ENCODE measurements around the gene NRXN3. TPM values are rescaled to one million over a fixed set of nuclear protein-coding genes. Genes with fewer than 3 reads are reported as not detected.

The NRXN3 gene
- total RNA-seq, 1 donor from 2014 or later, result 4.1 TPM

- intact Hi-C loops (cut with DNase I), result no loop called here
- DNase-seq (ENCODE audit: low spot score), result no peak
These were observed 1538.5 kb downstream of the NRXN3 start for GRCh38 chr14:79708426-79709388.

- intact Hi-C loops (cut with DNase I), result no loop called here
- no peak for DNase-seq (ENCODE audit: low spot score)
These were observed 1539.4 kb downstream of the NRXN3 start for GRCh38 chr14:79709573-79709972.

GRCh38 chr14:79712302-79712950 is 1542.3 kb downstream of the NRXN3 start:
- intact Hi-C loops (cut with DNase I), result no loop called here

GRCh38 chr14:79721399-79722084 is 1551.4 kb downstream of the NRXN3 start:
- intact Hi-C loops (cut with DNase I), result no loop called here
- DNase-seq (ENCODE audit: low spot score), result no peak

More at GRCh38 chr14:79712302-79712950, 1542.3 kb downstream of the NRXN3 start:
- no peak for DNase-seq (ENCODE audit: low spot score)

- no peak for DNase-seq (ENCODE audit: low spot score)
- intact Hi-C loops (cut with DNase I), result no loop called here
These were observed 1555.0 kb downstream of the NRXN3 start for GRCh38 chr14:79724934-79725717.

GRCh38 chr14:79727900-79728299 is 1557.7 kb downstream of the NRXN3 start:
- no peak for DNase-seq (ENCODE audit: low spot score)
- intact Hi-C loops (cut with DNase I), result no loop called here

- intact Hi-C loops (cut with DNase I), result no loop called here
- no peak for DNase-seq (ENCODE audit: low spot score)
These were observed 1558.2 kb downstream of the NRXN3 start for GRCh38 chr14:79728331-79728730.

GRCh38 chr14:79729731-79730130 is 1559.6 kb downstream of the NRXN3 start:
- intact Hi-C loops (cut with DNase I), result no loop called here
- DNase-seq (ENCODE audit: low spot score), result no peak

GRCh38 chr14:79730196-79730595 is 1560.0 kb downstream of the NRXN3 start:
- intact Hi-C loops (cut with DNase I), result no loop called here
- no peak for DNase-seq (ENCODE audit: low spot score)

- intact Hi-C loops (cut with DNase I), result no loop called here
- DNase-seq (ENCODE audit: low spot score), result no peak
These were observed 1560.8 kb downstream of the NRXN3 start for GRCh38 chr14:79730953-79731352.

- intact Hi-C loops (cut with DNase I), result no loop called here
- no peak for DNase-seq (ENCODE audit: low spot score)
These were observed 1562.9 kb downstream of the NRXN3 start for GRCh38 chr14:79732911-79733655.

- intact Hi-C loops (cut with DNase I), result no loop called here
- no peak for DNase-seq (ENCODE audit: low spot score)
These were observed 1564.0 kb downstream of the NRXN3 start for GRCh38 chr14:79734151-79734550.

GRCh38 chr14:79734656-79735055 is 1564.5 kb downstream of the NRXN3 start:
- intact Hi-C loops (cut with DNase I), result no loop called here
- DNase-seq (ENCODE audit: low spot score), result no peak

- intact Hi-C loops (cut with DNase I), result no loop called here
- no peak for DNase-seq (ENCODE audit: low spot score)
These were observed 1564.9 kb downstream of the NRXN3 start for GRCh38 chr14:79735121-79735520.

GRCh38 chr14:79740066-79740601 is 1570.0 kb downstream of the NRXN3 start:
- intact Hi-C loops (cut with DNase I), result no loop called here
- DNase-seq (ENCODE audit: low spot score), result no peak

GRCh38 chr14:79742142-79742541 is 1572.0 kb downstream of the NRXN3 start:
- no peak for DNase-seq (ENCODE audit: low spot score)
- intact Hi-C loops (cut with DNase I), result no loop called here

GRCh38 chr14:79745046-79745445 is 1574.9 kb downstream of the NRXN3 start:
- intact Hi-C loops (cut with DNase I), result no loop called here
- no peak for DNase-seq (ENCODE audit: low spot score)

GRCh38 chr14:79749065-79749464 is 1578.9 kb downstream of the NRXN3 start:
- intact Hi-C loops (cut with DNase I), result no loop called here
- no peak for DNase-seq (ENCODE audit: low spot score)

- no peak for DNase-seq (ENCODE audit: low spot score)
- intact Hi-C loops (cut with DNase I), result no loop called here
These were observed 1588.8 kb downstream of the NRXN3 start for GRCh38 chr14:79758985-79759384.
